Measurements from ENCODE around the gene TYR.

GRCh38 chr11:89163686-89164085 is 14.0 kb upstream of the TYR start:
- TF ChIP-seq CTCF (IDR thresholded peaks at IDR 0.05), result no peak
- no peak for TF ChIP-seq POLR2A (IDR thresholded peaks at IDR 0.05)
- TF ChIP-seq EP300 (IDR thresholded peaks at IDR 0.05), result no peak

Measured in ovary (tissue), 3 donors.